ENCODE data around the gene ZNF740. TPM values are rescaled to one million over a fixed set of nuclear protein-coding genes. Genes with fewer than 3 reads are reported as not detected.
A peak's percentile ranks its signal among the peaks of the same experiment; 100 is the strongest.

ZNF740 gene
- total and polyA plus RNA-seq, 2 donors from 2014 or later, result 11.1 to 58.3 TPM

- intact Hi-C loops (cut with DNase I), result loop anchor here (10.0 kb wide), 1 partner anchor 69 kb away; no protein-coding TSS in a partner anchor
Observed at GRCh38 chr12:53215497-53215896, 35.0 kb downstream of the ZNF740 start.

GRCh38 chr12:53217051-53217930, 36.8 kb downstream of the ZNF740 start:
- no peaks in the 10 kb centered on the region for H3K9me3 ChIP-seq (ENCODE audit: control insufficient read depth in 2 of 3, insufficient read depth in 1 of 3, low read length in 3 of 3)
- H3K27me3 ChIP-seq (ENCODE audit: control insufficient read depth, insufficient read depth, low read length), result peaks cover 4% of the 10 kb centered on the region
- peak overlapping the region in 1 of 3 donors; percentile 77 for H3K4me3 ChIP-seq (ENCODE audit: low read length in 3 of 3)
- intact Hi-C loops (cut with DNase I), result loop anchor here (10.0 kb wide), 1 partner anchor 68 kb away; no protein-coding TSS in a partner anchor
- H3K27ac ChIP-seq (ENCODE audit: low read depth in 2 of 2, low read length in 2 of 2), result no peak overlapping the region
- peaks cover 0 to 10% (median 6%) of the 10 kb centered on the region in 3 donors for H3K36me3 ChIP-seq (ENCODE audit: control insufficient read depth in 2 of 3, insufficient read depth in 3 of 3, low read length in 3 of 3)
- TF ChIP-seq, protein P1, sequence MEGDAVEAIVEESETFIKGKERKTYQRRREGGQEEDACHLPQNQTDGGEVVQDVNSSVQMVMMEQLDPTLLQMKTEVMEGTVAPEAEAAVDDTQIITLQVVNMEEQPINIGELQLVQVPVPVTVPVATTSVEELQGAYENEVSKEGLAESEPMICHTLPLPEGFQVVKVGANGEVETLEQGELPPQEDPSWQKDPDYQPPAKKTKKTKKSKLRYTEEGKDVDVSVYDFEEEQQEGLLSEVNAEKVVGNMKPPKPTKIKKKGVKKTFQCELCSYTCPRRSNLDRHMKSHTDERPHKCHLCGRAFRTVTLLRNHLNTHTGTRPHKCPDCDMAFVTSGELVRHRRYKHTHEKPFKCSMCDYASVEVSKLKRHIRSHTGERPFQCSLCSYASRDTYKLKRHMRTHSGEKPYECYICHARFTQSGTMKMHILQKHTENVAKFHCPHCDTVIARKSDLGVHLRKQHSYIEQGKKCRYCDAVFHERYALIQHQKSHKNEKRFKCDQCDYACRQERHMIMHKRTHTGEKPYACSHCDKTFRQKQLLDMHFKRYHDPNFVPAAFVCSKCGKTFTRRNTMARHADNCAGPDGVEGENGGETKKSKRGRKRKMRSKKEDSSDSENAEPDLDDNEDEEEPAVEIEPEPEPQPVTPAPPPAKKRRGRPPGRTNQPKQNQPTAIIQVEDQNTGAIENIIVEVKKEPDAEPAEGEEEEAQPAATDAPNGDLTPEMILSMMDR (IDR thresholded peaks at IDR 0.05; ENCODE audit: borderline replicate concordance, extremely low read depth, insufficient read depth), result no peak
- H3K9ac ChIP-seq (ENCODE audit: low read length in 3 of 3), result peak overlapping the region in 1 of 3 donors; percentile 40
- DNase-seq (peak in 3 of 5 donors; percentile 47 to 83 (median 55)), FAIRE-seq (no peak)
- peaks cover 0 to 35% (median 0%) of the 10 kb centered on the region in 3 donors for H3K4me1 ChIP-seq (ENCODE audit: control insufficient read depth in 2 of 3, insufficient read depth in 2 of 3, low read depth in 1 of 3, low read length in 3 of 3)

More at GRCh38 chr12:53215497-53215896, 35.0 kb downstream of the ZNF740 start:
- Histone ChIP-seq H3K9me3 (ENCODE audit: control insufficient read depth in 2 of 3, insufficient read depth in 1 of 3, low read length in 3 of 3) (no peaks in the 10 kb centered on the region), H3K27me3 (ENCODE audit: control insufficient read depth, insufficient read depth, low read length) (peaks cover 4% of the 10 kb centered on the region), H3K4me3 (ENCODE audit: low read length in 3 of 3) (no peak overlapping the region), H3K36me3 (ENCODE audit: control insufficient read depth in 2 of 3, insufficient read depth in 3 of 3, low read length in 3 of 3) (peaks cover 0 to 10% (median 10%) of the 10 kb centered on the region in 3 donors), H3K27ac (ENCODE audit: low read depth in 2 of 2, low read length in 2 of 2) (peak overlapping the region in 1 of 2 donors; percentile 76), H3K4me1 (ENCODE audit: control insufficient read depth in 2 of 3, insufficient read depth in 2 of 3, low read depth in 1 of 3, low read length in 3 of 3) (peaks cover 0 to 34% (median 0%) of the 10 kb centered on the region in 3 donors), H3K9ac (ENCODE audit: low read length in 3 of 3) (no peak overlapping the region)
- TF ChIP-seq, protein P1 (IDR thresholded peaks at IDR 0.05; ENCODE audit: borderline replicate concordance, extremely low read depth, insufficient read depth), result no peak
- FAIRE-seq, result no peak
- peak in 2 of 5 donors; percentile 35 to 36 for DNase-seq

DNA sequence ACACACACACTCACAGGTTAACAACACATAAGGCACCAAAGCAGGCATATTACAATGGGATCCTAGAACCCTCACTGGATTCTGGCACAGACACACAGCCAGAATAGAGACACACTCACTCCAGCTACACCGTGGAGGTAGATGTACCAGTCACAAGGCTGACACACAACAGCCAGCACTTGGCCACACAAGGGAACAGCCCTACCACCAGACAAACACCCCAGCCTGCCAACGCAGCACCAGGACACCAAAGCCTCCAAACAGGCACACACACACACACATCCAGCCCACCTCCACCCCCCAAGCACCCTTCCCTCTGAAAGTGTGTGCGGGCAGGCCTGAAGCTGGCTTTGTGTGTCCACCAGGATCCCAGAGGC, 37.4 kb downstream of the ZNF740 start:
- Histone ChIP-seq H3K27ac (ENCODE audit: low read depth in 2 of 2, low read length in 2 of 2) (peak overlapping the region in 1 of 2 donors; percentile 65), H3K36me3 (ENCODE audit: control insufficient read depth in 2 of 3, insufficient read depth in 3 of 3, low read length in 3 of 3) (peaks cover 0 to 10% (median 6%) of the 10 kb centered on the region in 3 donors), H3K9ac (ENCODE audit: low read length in 3 of 3) (peak overlapping the region in 1 of 3 donors; percentile 40), H3K4me1 (ENCODE audit: control insufficient read depth in 2 of 3, insufficient read depth in 2 of 3, low read depth in 1 of 3, low read length in 3 of 3) (peaks cover 0 to 42% (median 0%) of the 10 kb centered on the region in 3 donors), H3K4me3 (ENCODE audit: low read length in 3 of 3) (peak overlapping the region in 1 of 3 donors; percentile 77), H3K9me3 (ENCODE audit: control insufficient read depth in 2 of 3, insufficient read depth in 1 of 3, low read length in 3 of 3) (no peaks in the 10 kb centered on the region), H3K27me3 (ENCODE audit: control insufficient read depth, insufficient read depth, low read length) (peaks cover 4% of the 10 kb centered on the region)
- TF ChIP-seq, protein P1 (IDR thresholded peaks at IDR 0.05; ENCODE audit: borderline replicate concordance, extremely low read depth, insufficient read depth), result no peak
- FAIRE-seq (no peak), DNase-seq (peak in 2 of 5 donors; percentile 39)
- intact Hi-C loops (cut with DNase I), result loop anchor here (10.0 kb wide), 1 partner anchor 67 kb away; no protein-coding TSS in a partner anchor
